ENCODE data around the gene TMC5.

DNA sequence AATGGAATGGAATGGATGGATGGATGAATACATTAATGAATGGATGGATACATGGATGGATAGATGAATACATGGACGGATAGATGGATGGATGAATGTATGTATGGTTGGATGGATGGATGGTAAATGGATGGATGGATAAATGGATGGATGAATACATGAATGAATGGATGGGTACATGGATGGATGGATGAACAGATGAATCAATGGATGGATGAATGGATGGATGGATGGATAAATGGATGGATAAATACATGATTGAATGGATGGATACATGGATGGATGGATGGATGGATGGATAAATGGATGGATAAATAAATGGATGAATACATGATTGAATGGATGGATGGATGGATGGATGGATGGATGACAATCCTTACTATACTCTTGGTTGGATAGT, 26.0 kb downstream of the TMC5 start:
- TF ChIP-seq POLR2A (IDR thresholded peaks at IDR 0.05), result no peak
- TF ChIP-seq, protein P1, sequence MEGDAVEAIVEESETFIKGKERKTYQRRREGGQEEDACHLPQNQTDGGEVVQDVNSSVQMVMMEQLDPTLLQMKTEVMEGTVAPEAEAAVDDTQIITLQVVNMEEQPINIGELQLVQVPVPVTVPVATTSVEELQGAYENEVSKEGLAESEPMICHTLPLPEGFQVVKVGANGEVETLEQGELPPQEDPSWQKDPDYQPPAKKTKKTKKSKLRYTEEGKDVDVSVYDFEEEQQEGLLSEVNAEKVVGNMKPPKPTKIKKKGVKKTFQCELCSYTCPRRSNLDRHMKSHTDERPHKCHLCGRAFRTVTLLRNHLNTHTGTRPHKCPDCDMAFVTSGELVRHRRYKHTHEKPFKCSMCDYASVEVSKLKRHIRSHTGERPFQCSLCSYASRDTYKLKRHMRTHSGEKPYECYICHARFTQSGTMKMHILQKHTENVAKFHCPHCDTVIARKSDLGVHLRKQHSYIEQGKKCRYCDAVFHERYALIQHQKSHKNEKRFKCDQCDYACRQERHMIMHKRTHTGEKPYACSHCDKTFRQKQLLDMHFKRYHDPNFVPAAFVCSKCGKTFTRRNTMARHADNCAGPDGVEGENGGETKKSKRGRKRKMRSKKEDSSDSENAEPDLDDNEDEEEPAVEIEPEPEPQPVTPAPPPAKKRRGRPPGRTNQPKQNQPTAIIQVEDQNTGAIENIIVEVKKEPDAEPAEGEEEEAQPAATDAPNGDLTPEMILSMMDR (IDR thresholded peaks at IDR 0.05), result no peak
- TF ChIP-seq EP300 (IDR thresholded peaks at IDR 0.05), result no peak
